HFFc6 (cell line): ENCODE results near the gene RSU1. TPM values are rescaled to one million over a fixed set of nuclear protein-coding genes. Genes with fewer than 3 reads are reported as not detected.

ENCODE experiments used
- DNase-seq: peaks from one replicate; pipeline ENCODE4 v3.0.0-alpha.2; 2018
- H3K27ac Mint-ChIP-seq: 2 replicates; pipeline ENCODE4 v1.8.0; 2020; ENCODE audit warnings: mild to moderate bottlenecking, mixed read lengths
- H3K27me3 Mint-ChIP-seq: 2 replicates; pipeline ENCODE4 v1.8.0; 2021; ENCODE audit warnings: mild to moderate bottlenecking, moderate library complexity, mixed read lengths; ENCODE audit not compliant: insufficient read depth
- H3K36me3 Mint-ChIP-seq: 2 replicates; pipeline ENCODE4 v1.8.0; 2021; ENCODE audit warnings: low read depth, mixed read lengths
- H3K4me1 Mint-ChIP-seq: 2 replicates; pipeline ENCODE4 v1.8.0; 2020; ENCODE audit warnings: low read depth, mixed read lengths
- H3K4me3 Mint-ChIP-seq: 2 replicates; pipeline ENCODE4 v1.8.0; 2020; ENCODE audit warnings: mild to moderate bottlenecking, moderate library complexity, mixed read lengths
- H3K9me3 Mint-ChIP-seq: 2 replicates; pipeline ENCODE4 v1.8.0; 2020; ENCODE audit warnings: mild to moderate bottlenecking, mixed read lengths
- CTCF ChIP-seq: fragments of 200-600 bp; sonication (generic); IDR thresholded peaks from 2 replicates; pipeline ENCODE4 v1.5.0; 2021; ENCODE audit warnings: antibody characterized with exemption, mild to moderate bottlenecking
- total RNA-seq, 6 experiments: library from RNA; stranded (reverse); fragmentation: NEBNext Ultra II Directional; extraction: Animal tissue kit (Norgen Biotek cat#: 25700); gene quantifications; 2 replicates in 1 of 6; 3 replicates in 5 of 6; pipeline ENCODE4 v1.2.3, GENCODE V29; 2021

The RSU1 gene
- total RNA-seq, 6 experiments from 2014 or later, result 182 to 239 (median 205) TPM

GRCh38 chr10:16673443-16673842 is 143.8 kb downstream of the RSU1 start:
- H3K27ac Mint-ChIP-seq, result no peak overlapping the region
- no peak for TF ChIP-seq CTCF

GRCh38 chr10:16663444-16663843 is 153.8 kb downstream of the RSU1 start:
- H3K4me1 Mint-ChIP-seq, result no peaks in the 10 kb centered on the region
- no peak for TF ChIP-seq CTCF
- no peak overlapping the region for H3K4me3 Mint-ChIP-seq
- DNase-seq, result no peak
- peaks cover 1% of the 10 kb centered on the region; the same call in 1 of the 2 replicates for H3K27me3 Mint-ChIP-seq
- H3K9me3 Mint-ChIP-seq, result no peaks in the 10 kb centered on the region
- H3K36me3 Mint-ChIP-seq, result peaks cover 6% of the 10 kb centered on the region; the same call in 1 of the 2 replicates
- H3K27ac Mint-ChIP-seq, result no peak overlapping the region

More at GRCh38 chr10:16673443-16673842, 143.8 kb downstream of the RSU1 start:
- Mint-ChIP-seq H3K36me3 (peaks cover 39% of the 10 kb centered on the region), H3K4me1 (peaks cover 7% of the 10 kb centered on the region; the same call in 1 of the 2 replicates), H3K27me3 (no peaks in the 10 kb centered on the region; the same call in 1 of the 2 replicates), H3K4me3 (no peak overlapping the region), H3K9me3 (no peaks in the 10 kb centered on the region)
- no peak for DNase-seq

- H3K36me3 Mint-ChIP-seq, result peaks cover 1% of the 10 kb centered on the region; the same call in 1 of the 2 replicates
- no peak for DNase-seq
- H3K27me3 Mint-ChIP-seq, result peaks cover 1% of the 10 kb centered on the region; the same call in 1 of the 2 replicates
- H3K9me3 Mint-ChIP-seq, result no peaks in the 10 kb centered on the region
- H3K4me3 Mint-ChIP-seq, result no peak overlapping the region
- no peak for TF ChIP-seq CTCF
- no peak overlapping the region for H3K27ac Mint-ChIP-seq
- H3K4me1 Mint-ChIP-seq, result no peaks in the 10 kb centered on the region
These were observed 154.3 kb downstream of the RSU1 start for GRCh38 chr10:16662923-16663322.

GRCh38 chr10:16656895-16657294 is 160.3 kb downstream of the RSU1 start:
- no peak for DNase-seq
- H3K27me3 Mint-ChIP-seq, result peaks cover 1% of the 10 kb centered on the region; the same call in 1 of the 2 replicates
- peaks cover 8% of the 10 kb centered on the region for H3K4me1 Mint-ChIP-seq
- no peak overlapping the region for H3K4me3 Mint-ChIP-seq
- H3K36me3 Mint-ChIP-seq, result no peaks in the 10 kb centered on the region
- no peaks in the 10 kb centered on the region for H3K9me3 Mint-ChIP-seq
- H3K27ac Mint-ChIP-seq, result no peak overlapping the region
- TF ChIP-seq CTCF, result no peak

- H3K9me3 Mint-ChIP-seq, result no peaks in the 10 kb centered on the region
- H3K27ac Mint-ChIP-seq, result no peak overlapping the region
- no peaks in the 10 kb centered on the region for H3K27me3 Mint-ChIP-seq
- no peak for DNase-seq
- no peak overlapping the region for H3K4me3 Mint-ChIP-seq
- no peak for TF ChIP-seq CTCF
- no peaks in the 10 kb centered on the region for H3K36me3 Mint-ChIP-seq
- peaks cover 12% of the 10 kb centered on the region for H3K4me1 Mint-ChIP-seq
These were observed 164.0 kb downstream of the RSU1 start for GRCh38 chr10:16653224-16653623.

- no peaks in the 10 kb centered on the region for H3K27me3 Mint-ChIP-seq
- no peak for TF ChIP-seq CTCF
- peaks cover 12% of the 10 kb centered on the region for H3K4me1 Mint-ChIP-seq
- H3K4me3 Mint-ChIP-seq, result no peak overlapping the region
- peak; percentile 4 for DNase-seq
- no peaks in the 10 kb centered on the region for H3K9me3 Mint-ChIP-seq
- peak overlapping the region; percentile 10; the same call in 1 of the 2 replicates for H3K27ac Mint-ChIP-seq
- H3K36me3 Mint-ChIP-seq, result no peaks in the 10 kb centered on the region
These were observed 165.1 kb downstream of the RSU1 start for GRCh38 chr10:16652154-16652553.
